ENCODE results near the gene SLC66A2. TPM values are rescaled to one million over a fixed set of nuclear protein-coding genes. Genes with fewer than 3 reads are reported as not detected.
"Not testable (repeated sequence)": the region's sequence is repeated elsewhere in the genome, so short reads cannot be mapped to it uniquely, and the experiment has no call there.

The SLC66A2 gene
- polyA plus RNA-seq, 1 donor = 23.4 TPM

- DNase-seq (ENCODE audit: low read depth) = no peak
Observed at GRCh38 chr18:79868811-79869541, 82.5 kb downstream of the SLC66A2 start.

- DNase-seq (ENCODE audit: low read depth) = no peak
Observed at GRCh38 chr18:79868168-79868784, 83.2 kb downstream of the SLC66A2 start.

- DNase-seq (ENCODE audit: low read depth) = no peak
Observed at GRCh38 chr18:79867666-79868065, 83.8 kb downstream of the SLC66A2 start.

- DNase-seq (ENCODE audit: low read depth) = no peak
Observed at GRCh38 chr18:79866889-79867574, 84.4 kb downstream of the SLC66A2 start.

- DNase-seq (ENCODE audit: low read depth) = not testable (repeated sequence)
Observed at GRCh38 chr18:79865951-79866350, 85.5 kb downstream of the SLC66A2 start.

GRCh38 chr18:79864955-79865354 is 86.5 kb downstream of the SLC66A2 start:
- DNase-seq (ENCODE audit: low read depth) = not testable (repeated sequence)

- no peak for DNase-seq (ENCODE audit: low read depth)
Observed at GRCh38 chr18:79864006-79864725, 87.3 kb downstream of the SLC66A2 start.

- no peak for DNase-seq (ENCODE audit: low read depth)
Observed at GRCh38 chr18:79863161-79864005, 88.1 kb downstream of the SLC66A2 start.

- no peak for DNase-seq (ENCODE audit: low read depth)
Observed at GRCh38 chr18:79862562-79862961, 88.9 kb downstream of the SLC66A2 start.

GRCh38 chr18:79861687-79862086 is 89.8 kb downstream of the SLC66A2 start:
- no peak for DNase-seq (ENCODE audit: low read depth)

- DNase-seq (ENCODE audit: low read depth) = no peak
Observed at GRCh38 chr18:79859314-79859713, 92.1 kb downstream of the SLC66A2 start.

- peak; percentile 24 for DNase-seq (ENCODE audit: low read depth)
Observed at GRCh38 chr18:79857082-79857671, 94.3 kb downstream of the SLC66A2 start.

- peak; percentile 25 for DNase-seq (ENCODE audit: low read depth)
Observed at GRCh38 chr18:79856119-79857007, 95.1 kb downstream of the SLC66A2 start.

- no peak for DNase-seq (ENCODE audit: low read depth)
Observed at GRCh38 chr18:79855147-79855933, 96.1 kb downstream of the SLC66A2 start.

GRCh38 chr18:79853993-79854364 is 97.5 kb downstream of the SLC66A2 start:
- DNase-seq (ENCODE audit: low read depth) = no peak

- no peak for DNase-seq (ENCODE audit: low read depth)
Observed at GRCh38 chr18:79853303-79853992, 98.0 kb downstream of the SLC66A2 start.

- no peak for DNase-seq (ENCODE audit: low read depth)
Observed at GRCh38 chr18:79852561-79853302, 98.7 kb downstream of the SLC66A2 start.
